Renal cortical epithelial cell (primary cell): ENCODE measurements around the gene LAMTOR3. TPM values are rescaled to one million over a fixed set of nuclear protein-coding genes. Genes with fewer than 3 reads are reported as not detected.
"Not testable (repeated sequence)": the region's sequence is repeated elsewhere in the genome, so short reads cannot be mapped to it uniquely, and the experiment has no call there.

ENCODE experiments used
- DNase-seq: peaks from one replicate; pipeline ENCODE4 v3.0.0-alpha.2; 2011; ENCODE audit warnings: low read depth
- total RNA-seq: library from RNA; depleted of rRNA; stranded (reverse); fragments of >200 nt; gene quantifications from 2 replicates; pipeline ENCODE4 v1.2.3, GENCODE V29; 2014

The LAMTOR3 gene
- total RNA-seq, 1 donor from 2014 or later, result 93.8 TPM

DNA sequence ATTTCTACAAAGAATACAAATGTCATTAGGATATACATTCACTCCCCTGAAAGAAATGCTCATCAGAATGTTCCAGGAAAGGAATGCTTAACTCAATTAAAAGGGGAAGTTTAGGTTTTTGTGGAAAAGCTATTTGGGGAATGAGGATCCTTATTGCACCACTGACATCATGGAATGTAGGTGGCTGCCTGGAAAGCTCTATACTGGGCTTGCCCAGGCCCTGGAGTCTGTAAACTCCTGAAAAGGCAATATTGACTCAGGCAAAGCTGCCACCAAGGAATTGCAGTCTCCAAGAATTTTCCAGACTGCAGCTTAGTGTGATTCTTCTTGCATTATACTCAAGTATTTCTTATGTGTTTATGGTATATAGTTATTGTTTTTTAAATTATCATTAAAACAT lies 61.9 kb downstream of the LAMTOR3 start:
- DNase-seq, result no peak

DNA sequence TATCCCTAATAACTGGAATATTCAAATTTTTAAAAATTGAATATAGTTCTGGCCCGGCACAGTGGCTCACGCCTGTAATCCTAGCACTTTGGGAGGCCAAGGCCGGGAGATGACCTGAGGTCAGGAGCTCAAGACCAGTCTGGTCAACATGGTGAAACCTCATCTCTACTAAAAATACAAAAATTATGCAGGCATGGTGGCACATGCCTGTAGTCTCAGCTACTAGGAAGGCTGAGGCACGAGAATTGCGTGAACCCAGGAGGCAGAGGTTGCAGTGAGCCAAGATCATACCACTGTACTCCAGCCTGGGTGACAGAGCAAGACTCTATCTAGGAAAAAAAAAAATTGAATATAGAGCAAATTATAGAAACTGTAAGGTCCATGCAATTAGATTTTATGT lies 64.2 kb downstream of the LAMTOR3 start:
- not testable (repeated sequence) for DNase-seq

DNA sequence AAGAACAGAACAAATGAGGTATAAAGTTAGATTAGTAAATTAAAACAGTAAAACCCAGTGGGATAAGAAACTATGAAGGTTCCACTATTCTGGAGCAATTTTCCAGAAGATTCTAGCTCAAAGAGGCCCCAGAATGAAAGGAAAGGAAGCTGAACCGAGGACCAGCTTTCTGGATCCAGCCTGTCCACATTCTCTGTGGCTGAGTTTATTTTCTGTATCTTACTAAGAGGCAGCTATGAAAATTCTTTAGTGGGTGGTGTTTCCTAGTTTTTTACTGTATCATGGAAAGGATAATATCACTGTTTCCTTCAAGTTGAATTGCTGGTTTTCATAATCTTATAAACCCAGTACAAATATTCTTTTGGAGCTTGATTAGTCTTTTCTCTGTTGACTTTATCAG lies 65.8 kb downstream of the LAMTOR3 start:
- DNase-seq, result no peak

Other genes with a start within 250 kb of the LAMTOR3 start
- 0.05 TPM in 1 of 2 replicates, not detected in the other for gene C4orf54, start 236.6 kb downstream of the LAMTOR3 start, total RNA-seq
- 3.4 and 82.3 TPM in 2 replicates for gene DAPP1, start 77.6 kb downstream of the LAMTOR3 start, total RNA-seq
- gene DNAJB14, start 52.2 kb upstream of the LAMTOR3 start, total RNA-seq, result 44.5 and 51.8 TPM in 2 replicates
- 74.3 and 253 TPM in 2 replicates for gene H2AZ1, start 55.8 kb upstream of the LAMTOR3 start, total RNA-seq